A549 (cell line): ENCODE measurements around the gene TESPA1. TPM values are rescaled to one million over a fixed set of nuclear protein-coding genes. Genes with fewer than 3 reads are reported as not detected.

ENCODE experiments used
- ATAC-seq, 2 experiments: fragments of 200-7000 bp in 1 of 2; fragments of >200 bp in 1 of 2; cut with Nextera tagmentation in 1 of 2; cut with Tn5 transposase in 1 of 2; 3 replicates each; pipeline versions ENCODE4 v1.8.0 to v1.9.1; 2018 to 2020; ENCODE audit warnings: mild to moderate bottlenecking in 1 of 2, moderate library complexity in 1 of 2
- CTCF ChIA-PET: fragments of 300-600 bp; sonication (Branson Sonifier 250); formaldehyde crosslinking; extraction: SDS; loops from one replicate; lab custom pipeline; 2021; ENCODE audit warnings: antibody characterized with exemption, inconsistent platforms; lab: Yijun Ruan, JAX
- POLR2A ChIA-PET: fragments of 350-600 bp; formaldehyde crosslinking; extraction: SDS; loops from one replicate; lab custom pipeline; 2021; ENCODE audit warnings: antibody characterized with exemption, inconsistent platforms; lab: Yijun Ruan, JAX
- DNase-seq, 2 experiments: peaks; one replicate each; pipeline versions ENCODE4 v3.0.0 to v3.0.0-alpha.2; 2011 to 2016; ENCODE audit warnings: low read depth in 1 of 2, low spot score in 1 of 2
- FAIRE-seq: peaks from 2 replicates; lab custom pipeline; 2011; peaks lifted over from hg19 to GRCh38; lab: Jason Lieb, UNC
- H3K27ac ChIP-seq, 2 experiments: fragments of >200 bp; sonication (Bioruptor Twin); formaldehyde crosslinking; 3 replicates each; pipeline ENCODE4 v1.5.1; 2016 to 2017
- H3K4me1 ChIP-seq: fragments of >200 bp; sonication (Bioruptor Twin); formaldehyde crosslinking; 3 replicates; pipeline ENCODE4 v1.6.1; 2016
- H3K4me2 ChIP-seq: fragments of >200 bp; sonication (Bioruptor Twin); formaldehyde crosslinking; 3 replicates; pipeline ENCODE4 v1.6.1; 2016
- H3K4me3 ChIP-seq: fragments of >200 bp; sonication (Bioruptor Twin); formaldehyde crosslinking; 3 replicates; pipeline ENCODE4 v1.5.1; 2016
- H3K9me3 ChIP-seq: fragments of >200 bp; sonication (Bioruptor Twin); formaldehyde crosslinking; 3 replicates; pipeline ENCODE4 v1.6.1; 2016
- BHLHE40 ChIP-seq: IDR thresholded peaks from 2 replicates; pipeline ENCODE4 v1.6.1; 2012; ENCODE audit warnings: low read depth, low read length, inconsistent platforms
- CEBPB ChIP-seq, 2 experiments: fragments of >200 bp in 1 of 2; sonication (Bioruptor Twin) in 1 of 2; formaldehyde crosslinking in 1 of 2; IDR thresholded peaks; 2 replicates each; pipeline ENCODE4 v1.6.1; 2012 to 2016
- CHD2 ChIP-seq: fragments of 150-350 bp; IDR thresholded peaks from 2 replicates; pipeline ENCODE4 v1.6.1; 2014; ENCODE audit warnings: low read length; ENCODE audit not compliant: partially characterized antibody
- EHF ChIP-seq: fragments of 250-450 bp; sonication (Bioruptor Pico); IDR thresholded peaks from 2 replicates; pipeline ENCODE4 v1.5.0; 2020; ENCODE audit warnings: mild to moderate bottlenecking
- EP300 ChIP-seq, 2 experiments: fragments of >200 bp; sonication (Bioruptor Twin); formaldehyde crosslinking; IDR thresholded peaks; 2 replicates in 1 of 2; 3 replicates in 1 of 2; pipeline ENCODE4 v1.6.1; 2016 to 2017
- FOSL2 ChIP-seq, 2 experiments: fragments of 450-650 bp in 1 of 2; fragments of >200 bp in 1 of 2; sonication (Bioruptor Twin) in 1 of 2; formaldehyde crosslinking; IDR thresholded peaks; 2 replicates each; pipeline versions ENCODE4 v1.5.0 to v1.6.1; 2016 to 2020; ENCODE audit warnings: mild to moderate bottlenecking in 1 of 2, moderate library complexity in 1 of 2
- GATA3 ChIP-seq: IDR thresholded peaks from 2 replicates; pipeline ENCODE4 v1.6.1; 2012; ENCODE audit warnings: borderline replicate concordance
- HDAC2 ChIP-seq: fragments of 200-600 bp; sonication (generic); IDR thresholded peaks from 2 replicates; pipeline ENCODE4 v1.6.1; 2016
- KDM1A ChIP-seq: fragments of 200-600 bp; sonication (generic); IDR thresholded peaks from 2 replicates; pipeline ENCODE4 v1.6.1; 2016; ENCODE audit warnings: low read depth, mild to moderate bottlenecking
- MAFK ChIP-seq: fragments of 450-650 bp; IDR thresholded peaks from 2 replicates; pipeline ENCODE4 v1.6.1; 2014; ENCODE audit not compliant: partially characterized antibody
- MYC ChIP-seq: IDR thresholded peaks from 2 replicates; pipeline ENCODE4 v1.6.1; 2012; ENCODE audit warnings: mild to moderate bottlenecking, inconsistent platforms, low read length, improper control_type of control experiment, borderline replicate concordance
- POLR2A ChIP-seq: IDR thresholded peaks from 2 replicates; pipeline ENCODE4 v1.6.1; 2012; ENCODE audit warnings: mild to moderate bottlenecking, low read length
- RAD21 ChIP-seq, 2 experiments: fragments of >200 bp in 1 of 2; sonication (Bioruptor Twin) in 1 of 2; formaldehyde crosslinking in 1 of 2; IDR thresholded peaks in 1 of 2; conservative IDR thresholded peaks in 1 of 2; 2 replicates in 1 of 2; 3 replicates in 1 of 2; pipeline ENCODE4 v1.6.1; 2012 to 2018; ENCODE audit warnings: inconsistent platforms in 1 of 2
- RCOR1 ChIP-seq: fragments of 150-350 bp; IDR thresholded peaks from 2 replicates; pipeline ENCODE4 v1.6.1; 2014; ENCODE audit warnings: antibody characterized with exemption, low read length, low read depth
- RFX5 ChIP-seq: fragments of 450-650 bp; IDR thresholded peaks from 2 replicates; pipeline ENCODE4 v1.7.1; 2014; ENCODE audit warnings: antibody characterized with exemption, mild to moderate bottlenecking, moderate library complexity
- ZFP36 ChIP-seq: fragments of 450-650 bp; IDR thresholded peaks from 2 replicates; pipeline ENCODE4 v1.6.1; 2014; ENCODE audit warnings: borderline replicate concordance; ENCODE audit not compliant: partially characterized antibody
- ZNF302 ChIP-seq: fragments of 250-450 bp; sonication (Bioruptor Pico); IDR thresholded peaks from 2 replicates; pipeline ENCODE4 v1.9.0; 2021; ENCODE audit warnings: inconsistent platforms, mild to moderate bottlenecking, moderate library complexity
- ZSCAN20 ChIP-seq: fragments of 250-450 bp; sonication (Bioruptor Pico); IDR thresholded peaks from 2 replicates; pipeline ENCODE4 v1.8.0; 2022; ENCODE audit warnings: mild to moderate bottlenecking, moderate library complexity
- WGBS: methylation state at CpG from one replicate; pipeline ENCODE4 v1.1.6; 2017; ENCODE audit errors: missing lambda C conversion rate; 5-methylcytosine and 5-hydroxymethylcytosine counted together
- polyA plus RNA-seq, 4 experiments: library from polyadenylated mRNA; depleted of rRNA in 3 of 4; stranded (reverse); fragments of >200 nt; fragmentation: RNase III in 1 of 4; extraction: RNeasy Plus Mini Kit Qiagen cat#74134 plus additional on column Dnase treatment in 1 of 4; gene quantifications; 2 replicates in 3 of 4; 3 replicates in 1 of 4; pipeline ENCODE4 v1.2.3, GENCODE V29; 2011 to 2017
- TF ChIP-seq, protein P1 (sequence below): fragments of 250-450 bp; sonication (Bioruptor Pico); IDR thresholded peaks from 2 replicates; pipeline ENCODE4 v1.5.0; 2020; ENCODE audit warnings: low read depth, mild to moderate bottlenecking, moderate library complexity
- TF ChIP-seq, protein P2 (sequence below): fragments of 250-450 bp; sonication (Bioruptor Pico); IDR thresholded peaks from 2 replicates; pipeline ENCODE4 v1.5.0; 2021; ENCODE audit warnings: mild to moderate bottlenecking, moderate library complexity, borderline replicate concordance
- TF ChIP-seq, protein P3 (sequence below): fragments of >200 bp; sonication (Bioruptor Twin); formaldehyde crosslinking; IDR thresholded peaks from 3 replicates; pipeline ENCODE4 v1.5.1; 2016

TESPA1 gene
- polyA plus RNA-seq, 2 of the 4 experiments (the other 2 are of a cell fraction), result not detected

DNA sequence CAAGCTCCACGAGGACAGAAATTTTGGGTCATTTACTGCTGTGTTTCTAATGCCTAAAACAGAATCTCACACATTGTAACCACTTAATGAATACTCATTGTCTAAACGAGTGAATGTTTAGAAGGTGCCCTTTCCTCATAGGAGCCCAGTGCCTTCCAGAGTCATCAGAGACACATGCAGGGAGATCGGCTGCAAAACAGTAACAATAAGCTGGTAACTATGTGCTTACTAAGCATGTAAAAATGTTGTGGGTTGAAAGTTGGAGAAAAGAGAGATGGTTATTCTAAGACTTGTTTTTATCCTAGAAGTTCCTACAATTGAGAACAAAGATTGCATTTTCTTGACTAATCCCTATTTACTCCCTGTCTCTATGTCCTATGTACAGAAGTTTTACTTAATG lies 7.4 kb downstream of the TESPA1 start:
- Histone ChIP-seq H3K27ac (no peak overlapping the region), H3K4me2 (no peak overlapping the region), H3K4me1 (no peaks in the 10 kb centered on the region), H3K4me3 (no peak overlapping the region), H3K9me3 (no peaks in the 10 kb centered on the region)
- ATAC-seq (no peak; a peak in 1 of 6 replicates), FAIRE-seq (no peak), DNase-seq (no peak)
- WGBS, result 0% methylated on average over 3 of the region's 3 CpGs
- ChIA-PET CTCF (interaction anchor here (1.4 to 1.6 kb wide), 3 partner anchors 16 to 95 kb away, joined by 3 to 6 read pairs (median 3); no protein-coding TSS in a partner anchor), POLR2A (no interaction called here)
- TF ChIP-seq RAD21 (conservative IDR thresholded peaks at IDR 0.05 in 1 of 2, IDR thresholded peaks at IDR 0.05 in 1 of 2) (no peak), MAFK (peak; percentile 18)

DNA sequence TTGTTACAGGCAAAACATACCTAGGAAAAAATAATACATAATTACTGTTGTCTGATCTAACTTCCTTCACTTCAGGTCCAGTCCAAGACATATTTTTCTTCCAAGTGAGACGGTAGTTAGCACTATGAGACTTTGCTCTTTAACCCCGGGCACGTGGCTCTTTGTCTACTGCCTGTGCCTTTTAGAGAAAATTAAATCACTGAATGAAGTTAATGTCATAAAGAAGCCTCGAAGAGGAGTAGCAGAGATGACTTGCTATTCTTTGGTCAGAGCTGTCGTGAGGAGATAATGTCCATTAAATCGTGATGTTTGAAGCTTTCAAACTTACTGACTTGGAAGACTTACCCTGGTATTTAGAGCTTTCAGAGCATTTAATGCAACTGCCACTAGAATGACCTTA lies 8.7 kb downstream of the TESPA1 start:
- TF ChIP-seq RFX5 (no peak), RAD21 (conservative IDR thresholded peaks at IDR 0.05 in 1 of 2, IDR thresholded peaks at IDR 0.05 in 1 of 2) (no peak), MAFK (no peak), EP300 (IDR thresholded peaks at IDR 0.05) (no peak), ZSCAN20 (CRISPR knock-in tag) (no peak), FOSL2 (IDR thresholded peaks at IDR 0.05) (no peak), FOSL2 (CRISPR knock-in tag; IDR thresholded peaks at IDR 0.05) (no peak), ZFP36 (no peak)
- TF ChIP-seq, protein P1, sequence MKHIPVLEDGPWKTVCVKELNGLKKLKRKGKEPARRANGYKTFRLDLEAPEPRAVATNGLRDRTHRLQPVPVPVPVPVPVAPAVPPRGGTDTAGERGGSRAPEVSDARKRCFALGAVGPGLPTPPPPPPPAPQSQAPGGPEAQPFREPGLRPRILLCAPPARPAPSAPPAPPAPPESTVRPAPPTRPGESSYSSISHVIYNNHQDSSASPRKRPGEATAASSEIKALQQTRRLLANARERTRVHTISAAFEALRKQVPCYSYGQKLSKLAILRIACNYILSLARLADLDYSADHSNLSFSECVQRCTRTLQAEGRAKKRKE, result no peak
- TF ChIP-seq, all 56 proteins: peak for 0
- no peak for FAIRE-seq
- no peaks in the 10 kb centered on the region for H3K9me3 ChIP-seq
- 5% methylated on average over 6 of the region's 6 CpGs for WGBS
- H3K4me3 ChIP-seq, result no peak overlapping the region
- ChIA-PET POLR2A (no interaction called here), CTCF (interaction anchor here (1.9 to 3.5 kb wide), 2 partner anchors 17 to 226 kb away, joined by 7 to 18 read pairs; no protein-coding TSS in a partner anchor)
- no peak overlapping the region for H3K27ac ChIP-seq
- DNase-seq, result no peak
- no peak for ATAC-seq
- H3K4me2 ChIP-seq, result no peak overlapping the region
- no peaks in the 10 kb centered on the region for H3K4me1 ChIP-seq

DNA sequence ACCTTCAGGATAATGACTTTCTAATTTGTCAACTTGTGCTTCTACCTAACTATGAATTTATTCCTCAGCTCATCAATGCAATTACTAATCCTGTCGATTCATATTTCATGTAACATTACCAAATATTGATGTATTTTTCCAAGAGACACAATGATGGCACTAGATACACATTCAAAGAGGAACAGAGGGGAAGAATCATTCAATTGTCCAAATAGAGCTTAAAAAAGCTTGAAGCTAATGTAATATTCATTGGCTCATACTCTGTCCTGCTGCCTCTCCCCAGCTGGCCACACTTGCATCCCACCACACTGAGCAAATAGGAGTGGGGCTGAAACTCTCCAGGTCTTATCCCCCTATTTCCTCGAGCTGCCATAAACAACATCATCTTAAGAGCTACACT lies 9.3 kb downstream of the TESPA1 start:
- no peak overlapping the region for H3K4me2 ChIP-seq
- ChIA-PET POLR2A (no interaction called here), CTCF (interaction anchor here (0.6 to 3.5 kb wide), 5 partner anchors 15 to 226 kb away, joined by 3 to 18 read pairs (median 6); no protein-coding TSS in a partner anchor)
- ATAC-seq (no peak), FAIRE-seq (no peak), DNase-seq (no peak)
- no peaks in the 10 kb centered on the region for H3K4me1 ChIP-seq
- TF ChIP-seq, protein P1, result no peak
- no peak for TF ChIP-seq MAFK
- no peak for TF ChIP-seq GATA3
- TF ChIP-seq RCOR1, result no peak
- no peak overlapping the region for H3K27ac ChIP-seq
- no peak overlapping the region for H3K4me3 ChIP-seq
- H3K9me3 ChIP-seq, result no peaks in the 10 kb centered on the region
- WGBS, result 2% methylated on average over 2 of the region's 2 CpGs

DNA sequence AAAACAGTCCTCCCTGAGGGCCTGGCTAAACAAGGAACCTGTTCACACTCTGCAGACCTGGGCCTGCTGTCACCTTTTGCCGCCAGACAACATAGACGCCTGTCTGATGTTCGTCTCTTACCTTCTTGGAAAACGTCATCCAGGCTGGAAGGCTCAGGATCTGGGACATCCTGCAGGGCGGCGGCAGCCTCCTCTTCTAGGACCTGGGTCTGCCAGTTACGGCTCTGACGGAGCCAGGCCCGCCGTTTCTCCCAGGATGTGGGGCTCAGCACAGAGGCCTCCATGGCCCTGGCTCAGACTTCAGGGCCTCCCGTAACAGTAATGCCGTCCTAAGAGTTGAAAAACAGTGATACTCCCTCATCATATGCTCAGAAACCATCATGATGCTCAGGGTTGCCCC lies 10.3 kb downstream of the TESPA1 start:
- Histone ChIP-seq H3K4me3 (no peak overlapping the region), H3K4me2 (no peak overlapping the region), H3K27ac (no peak overlapping the region), H3K4me1 (no peaks in the 10 kb centered on the region), H3K9me3 (no peaks in the 10 kb centered on the region)
- WGBS, result 39% methylated on average over 12 of the region's 12 CpGs
- FAIRE-seq, result no peak
- POLR2A ChIA-PET, result no interaction called here
- CTCF ChIA-PET, result interaction anchor here (0.8 to 3.5 kb wide), 4 partner anchors 19 to 225 kb away, joined by 4 to 18 read pairs (median 6); no protein-coding TSS in a partner anchor
- ATAC-seq, result no peak
- no peak for TF ChIP-seq MYC
- no peak for DNase-seq

DNA sequence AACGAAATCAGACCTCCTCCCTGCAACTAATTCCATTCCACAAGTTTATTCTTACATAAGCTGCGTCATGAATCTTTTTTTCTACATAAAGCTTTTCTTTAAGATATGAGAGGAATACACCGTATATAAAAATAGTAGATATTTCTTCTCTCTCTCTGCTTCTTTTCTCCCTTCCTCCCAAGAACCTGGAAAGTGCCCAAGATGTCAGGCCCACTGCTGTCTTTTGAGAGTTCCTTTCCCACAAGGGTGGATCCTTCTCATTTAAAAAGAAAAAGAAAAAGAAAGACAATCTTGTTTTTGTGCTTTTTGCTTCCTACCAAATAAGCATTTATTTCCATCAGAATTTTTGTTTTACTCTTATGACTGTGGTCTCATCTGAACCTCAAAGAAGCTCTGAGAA lies 11.0 kb downstream of the TESPA1 start:
- DNase-seq (no peak), FAIRE-seq (no peak), ATAC-seq (no peak)
- CTCF ChIA-PET, result interaction anchor here (1.7 to 3.5 kb wide), 2 partner anchors 20 to 99 kb away, joined by 6 to 18 read pairs; no protein-coding TSS in a partner anchor
- Histone ChIP-seq H3K27ac (no peak overlapping the region), H3K9me3 (no peaks in the 10 kb centered on the region), H3K4me2 (no peak overlapping the region), H3K4me1 (no peaks in the 10 kb centered on the region), H3K4me3 (no peak overlapping the region)
- 42% methylated on average over 3 of the region's 3 CpGs for WGBS
- POLR2A ChIA-PET, result no interaction called here
- TF ChIP-seq EHF (CRISPR knock-in tag), result no peak
- TF ChIP-seq, protein P2, sequence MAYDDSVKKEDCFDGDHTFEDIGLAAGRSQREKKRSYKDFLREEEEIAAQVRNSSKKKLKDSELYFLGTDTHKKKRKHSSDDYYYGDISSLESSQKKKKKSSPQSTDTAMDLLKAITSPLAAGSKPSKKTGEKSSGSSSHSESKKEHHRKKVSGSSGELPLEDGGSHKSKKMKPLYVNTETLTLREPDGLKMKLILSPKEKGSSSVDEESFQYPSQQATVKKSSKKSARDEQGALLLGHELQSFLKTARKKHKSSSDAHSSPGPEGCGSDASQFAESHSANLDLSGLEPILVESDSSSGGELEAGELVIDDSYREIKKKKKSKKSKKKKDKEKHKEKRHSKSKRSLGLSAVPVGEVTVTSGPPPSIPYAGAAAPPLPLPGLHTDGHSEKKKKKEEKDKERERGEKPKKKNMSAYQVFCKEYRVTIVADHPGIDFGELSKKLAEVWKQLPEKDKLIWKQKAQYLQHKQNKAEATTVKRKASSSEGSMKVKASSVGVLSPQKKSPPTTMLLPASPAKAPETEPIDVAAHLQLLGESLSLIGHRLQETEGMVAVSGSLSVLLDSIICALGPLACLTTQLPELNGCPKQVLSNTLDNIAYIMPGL (CRISPR knock-in tag), result no peak
- TF ChIP-seq CEBPB (IDR thresholded peaks at IDR 0.05), result no peak
- TF ChIP-seq BHLHE40, result no peak
- TF ChIP-seq KDM1A, result no peak
- TF ChIP-seq, protein P3, sequence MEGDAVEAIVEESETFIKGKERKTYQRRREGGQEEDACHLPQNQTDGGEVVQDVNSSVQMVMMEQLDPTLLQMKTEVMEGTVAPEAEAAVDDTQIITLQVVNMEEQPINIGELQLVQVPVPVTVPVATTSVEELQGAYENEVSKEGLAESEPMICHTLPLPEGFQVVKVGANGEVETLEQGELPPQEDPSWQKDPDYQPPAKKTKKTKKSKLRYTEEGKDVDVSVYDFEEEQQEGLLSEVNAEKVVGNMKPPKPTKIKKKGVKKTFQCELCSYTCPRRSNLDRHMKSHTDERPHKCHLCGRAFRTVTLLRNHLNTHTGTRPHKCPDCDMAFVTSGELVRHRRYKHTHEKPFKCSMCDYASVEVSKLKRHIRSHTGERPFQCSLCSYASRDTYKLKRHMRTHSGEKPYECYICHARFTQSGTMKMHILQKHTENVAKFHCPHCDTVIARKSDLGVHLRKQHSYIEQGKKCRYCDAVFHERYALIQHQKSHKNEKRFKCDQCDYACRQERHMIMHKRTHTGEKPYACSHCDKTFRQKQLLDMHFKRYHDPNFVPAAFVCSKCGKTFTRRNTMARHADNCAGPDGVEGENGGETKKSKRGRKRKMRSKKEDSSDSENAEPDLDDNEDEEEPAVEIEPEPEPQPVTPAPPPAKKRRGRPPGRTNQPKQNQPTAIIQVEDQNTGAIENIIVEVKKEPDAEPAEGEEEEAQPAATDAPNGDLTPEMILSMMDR, result no peak
- no peak for TF ChIP-seq CHD2
- no peak for TF ChIP-seq HDAC2
- TF ChIP-seq ZNF302 (CRISPR knock-in tag), result no peak
- no peak for TF ChIP-seq POLR2A
